Epithelial cell of proximal tubule (primary cell): Measurements from ENCODE around the gene RGS7. TPM values are rescaled to one million over a fixed set of nuclear protein-coding genes. Genes with fewer than 3 reads are reported as not detected.
"Not testable (repeated sequence)": the region's sequence is repeated elsewhere in the genome, so short reads cannot be mapped to it uniquely, and the experiment has no call there.

Source experiments
- DNase-seq: peaks from one replicate; pipeline ENCODE4 v3.0.0-alpha.2; 2011; ENCODE audit warnings: low read depth
- H3K4me3 ChIP-seq: 2 replicates; pipeline ENCODE4 v1.5.1; 2011; ENCODE audit warnings: low read depth, mild to moderate bottlenecking, low read length
- total RNA-seq: library from RNA; depleted of rRNA; stranded (reverse); fragments of >200 nt; gene quantifications from 2 replicates; pipeline ENCODE4 v1.2.3, GENCODE V29; 2015
- TF ChIP-seq, protein P1 (sequence below): conservative IDR thresholded peaks from 2 replicates; pipeline ENCODE4 v1.5.1; 2012; ENCODE audit warnings: low read depth, mild to moderate bottlenecking, low read length

The RGS7 gene
- total RNA-seq, 1 donor from 2014 or later = 0.06 TPM

- TF ChIP-seq, protein P1, sequence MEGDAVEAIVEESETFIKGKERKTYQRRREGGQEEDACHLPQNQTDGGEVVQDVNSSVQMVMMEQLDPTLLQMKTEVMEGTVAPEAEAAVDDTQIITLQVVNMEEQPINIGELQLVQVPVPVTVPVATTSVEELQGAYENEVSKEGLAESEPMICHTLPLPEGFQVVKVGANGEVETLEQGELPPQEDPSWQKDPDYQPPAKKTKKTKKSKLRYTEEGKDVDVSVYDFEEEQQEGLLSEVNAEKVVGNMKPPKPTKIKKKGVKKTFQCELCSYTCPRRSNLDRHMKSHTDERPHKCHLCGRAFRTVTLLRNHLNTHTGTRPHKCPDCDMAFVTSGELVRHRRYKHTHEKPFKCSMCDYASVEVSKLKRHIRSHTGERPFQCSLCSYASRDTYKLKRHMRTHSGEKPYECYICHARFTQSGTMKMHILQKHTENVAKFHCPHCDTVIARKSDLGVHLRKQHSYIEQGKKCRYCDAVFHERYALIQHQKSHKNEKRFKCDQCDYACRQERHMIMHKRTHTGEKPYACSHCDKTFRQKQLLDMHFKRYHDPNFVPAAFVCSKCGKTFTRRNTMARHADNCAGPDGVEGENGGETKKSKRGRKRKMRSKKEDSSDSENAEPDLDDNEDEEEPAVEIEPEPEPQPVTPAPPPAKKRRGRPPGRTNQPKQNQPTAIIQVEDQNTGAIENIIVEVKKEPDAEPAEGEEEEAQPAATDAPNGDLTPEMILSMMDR = no peak
- H3K4me3 ChIP-seq = no peak overlapping the region
- no peak for DNase-seq
Measured at GRCh38 chr1:241101622-241102021, 255.4 kb downstream of the RGS7 start.

DNA sequence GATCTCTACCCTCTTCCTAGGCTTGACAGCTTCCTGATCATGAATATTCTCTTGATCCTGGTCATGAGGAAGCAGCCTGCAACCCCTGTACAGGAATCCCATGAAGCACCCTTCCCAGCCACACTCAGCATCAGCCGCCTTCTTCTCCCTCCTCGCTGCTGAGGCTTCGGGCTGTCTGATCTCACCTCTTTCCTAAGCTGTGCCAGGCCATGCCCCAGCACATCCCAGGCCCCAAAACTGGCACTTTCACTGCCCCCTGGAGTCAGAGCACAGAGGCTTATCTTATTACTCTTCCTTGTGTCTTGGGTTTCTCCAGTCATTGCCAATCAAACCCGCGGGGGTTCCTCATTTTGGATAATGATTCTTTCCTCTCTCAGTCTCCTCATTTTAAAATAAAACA lies 259.5 kb downstream of the RGS7 start:
- no peak overlapping the region for H3K4me3 ChIP-seq
- no peak for DNase-seq
- TF ChIP-seq, protein P1 = no peak

DNA sequence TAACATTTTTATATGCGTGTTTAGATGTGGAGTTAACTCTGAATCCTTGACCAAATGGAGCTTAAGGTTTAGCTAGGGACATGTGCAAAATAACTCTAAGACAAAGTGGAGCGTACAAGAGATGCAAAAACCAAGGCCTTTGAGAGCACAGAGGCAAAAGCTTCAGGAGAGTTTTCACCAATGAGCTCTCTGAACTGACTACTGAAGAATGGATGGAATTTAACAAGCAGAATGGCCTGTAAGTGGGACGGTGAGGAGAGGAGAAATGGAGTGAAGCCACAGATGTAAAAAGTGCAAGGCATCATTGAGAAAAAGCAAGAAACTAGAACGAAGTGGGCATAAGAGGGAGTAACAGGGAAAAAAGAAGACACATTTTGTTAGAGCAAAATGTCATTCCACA lies 260.0 kb downstream of the RGS7 start:
- no peak overlapping the region for H3K4me3 ChIP-seq
- TF ChIP-seq, protein P1 = no peak
- DNase-seq = no peak

GRCh38 chr1:241095847-241096246 lies 261.2 kb downstream of the RGS7 start:
- TF ChIP-seq, protein P1 = no peak
- no peak for DNase-seq

GRCh38 chr1:241090798-241091197 lies 266.2 kb downstream of the RGS7 start:
- H3K4me3 ChIP-seq = no peak overlapping the region
- TF ChIP-seq, protein P1 = no peak
- no peak for DNase-seq

More at GRCh38 chr1:241095847-241096246, 261.2 kb downstream of the RGS7 start:
- H3K4me3 ChIP-seq = no peak overlapping the region

GRCh38 chr1:241089066-241089465 lies 267.9 kb downstream of the RGS7 start:
- not testable (repeated sequence) for DNase-seq, H3K4me3 ChIP-seq

DNA sequence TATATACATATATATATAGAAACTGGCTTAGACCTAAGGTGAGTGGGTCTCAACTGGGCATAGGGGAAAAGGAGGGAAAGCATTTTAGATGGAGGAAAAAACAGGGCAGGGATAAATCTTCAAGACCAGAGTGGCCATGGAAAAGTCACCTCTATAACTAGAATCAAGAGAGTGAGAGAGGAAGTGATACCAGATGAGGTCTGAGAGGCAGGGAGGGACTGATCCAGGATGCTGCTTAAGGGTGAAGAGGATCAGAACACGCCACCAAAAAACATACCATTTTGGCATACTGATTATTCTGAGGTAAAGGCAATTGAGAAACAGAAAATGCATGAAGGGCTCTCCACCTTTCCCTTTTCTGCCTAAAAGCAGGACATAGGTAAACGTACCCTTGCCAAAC lies 268.9 kb downstream of the RGS7 start:
- not testable (repeated sequence) for DNase-seq, H3K4me3 ChIP-seq

- TF ChIP-seq, protein P1 = no peak
- H3K4me3 ChIP-seq = no peak overlapping the region
- DNase-seq = no peak
Measured at GRCh38 chr1:241086686-241087085, 270.3 kb downstream of the RGS7 start.
